Fibroblast of pulmonary artery (primary cell): ENCODE data around the gene TBC1D13.

ENCODE experiments used
- DNase-seq: peaks from one replicate; pipeline ENCODE4 v3.0.0-alpha.2; 2010; ENCODE audit warnings: low read depth
- H3K4me3 ChIP-seq: replicated peaks from 2 replicates; pipeline ENCODE4 v1.5.1; 2011; ENCODE audit warnings: low read depth, mild to moderate bottlenecking, control low read depth, low read length, moderate library complexity
- TF ChIP-seq, protein P1 (sequence below): IDR thresholded peaks from 2 replicates; pipeline ENCODE4 v1.5.1; 2011; ENCODE audit warnings: mild to moderate bottlenecking, control low read depth, low read length, inconsistent platforms; ENCODE audit errors: missing control alignments

TBC1D13 gene, protein sequence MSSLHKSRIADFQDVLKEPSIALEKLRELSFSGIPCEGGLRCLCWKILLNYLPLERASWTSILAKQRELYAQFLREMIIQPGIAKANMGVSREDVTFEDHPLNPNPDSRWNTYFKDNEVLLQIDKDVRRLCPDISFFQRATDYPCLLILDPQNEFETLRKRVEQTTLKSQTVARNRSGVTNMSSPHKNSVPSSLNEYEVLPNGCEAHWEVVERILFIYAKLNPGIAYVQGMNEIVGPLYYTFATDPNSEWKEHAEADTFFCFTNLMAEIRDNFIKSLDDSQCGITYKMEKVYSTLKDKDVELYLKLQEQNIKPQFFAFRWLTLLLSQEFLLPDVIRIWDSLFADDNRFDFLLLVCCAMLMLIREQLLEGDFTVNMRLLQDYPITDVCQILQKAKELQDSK

DNA sequence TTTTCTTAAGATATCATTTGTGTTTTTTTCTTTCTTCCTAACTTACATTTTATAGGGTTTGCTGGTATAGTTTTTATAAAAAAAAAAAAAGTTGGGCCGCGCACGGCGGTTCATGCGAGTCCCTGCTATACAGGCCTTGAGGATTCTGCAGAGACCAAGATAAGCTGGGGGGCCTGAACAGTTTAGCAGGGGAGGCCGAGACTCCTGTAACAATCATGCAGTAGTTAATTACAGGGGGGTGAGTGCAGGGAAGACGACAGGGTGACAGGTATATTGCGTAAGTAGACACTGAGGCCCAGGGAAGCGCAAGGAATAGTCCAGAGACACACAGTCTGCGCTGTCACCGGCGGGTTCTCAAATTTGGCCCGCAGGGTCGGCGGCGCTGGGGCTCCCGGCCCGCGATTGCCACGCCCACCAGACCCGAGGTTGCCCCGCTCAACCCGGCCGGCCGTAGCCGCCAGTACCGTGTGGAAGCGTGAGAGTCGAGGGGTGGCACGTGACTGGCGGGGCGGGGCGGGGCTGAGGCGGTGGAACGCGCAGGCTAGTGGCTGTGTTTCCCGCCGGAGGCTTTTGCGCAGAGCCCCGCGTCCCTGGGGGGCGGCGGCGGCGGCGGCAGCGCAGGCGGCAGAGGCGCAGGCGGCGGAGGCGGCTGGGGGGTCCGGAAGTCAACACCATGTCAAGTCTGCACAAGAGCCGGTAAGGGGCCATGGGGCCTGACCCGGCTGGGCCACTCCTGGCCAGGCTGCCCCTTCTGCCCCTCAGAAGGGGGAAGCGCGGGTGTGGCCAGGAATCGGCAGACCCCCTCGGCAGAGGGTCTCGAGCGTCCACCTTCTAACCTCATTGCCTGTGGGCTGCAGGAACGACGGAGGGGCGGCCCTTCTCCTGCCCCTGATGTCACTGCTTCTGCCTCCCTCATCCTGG lies at the start of gene TBC1D13:
Gene TBC1D13, plus strand, starts transcription at position 573 of the 921 bp plus-strand sequence. Its CDS starts 101 bp downstream, at position 674.
- DNase-seq, result peak; percentile 82
- peak within 1 kb of the TSS; percentile 96 for H3K4me3 ChIP-seq
- TF ChIP-seq, protein P1, sequence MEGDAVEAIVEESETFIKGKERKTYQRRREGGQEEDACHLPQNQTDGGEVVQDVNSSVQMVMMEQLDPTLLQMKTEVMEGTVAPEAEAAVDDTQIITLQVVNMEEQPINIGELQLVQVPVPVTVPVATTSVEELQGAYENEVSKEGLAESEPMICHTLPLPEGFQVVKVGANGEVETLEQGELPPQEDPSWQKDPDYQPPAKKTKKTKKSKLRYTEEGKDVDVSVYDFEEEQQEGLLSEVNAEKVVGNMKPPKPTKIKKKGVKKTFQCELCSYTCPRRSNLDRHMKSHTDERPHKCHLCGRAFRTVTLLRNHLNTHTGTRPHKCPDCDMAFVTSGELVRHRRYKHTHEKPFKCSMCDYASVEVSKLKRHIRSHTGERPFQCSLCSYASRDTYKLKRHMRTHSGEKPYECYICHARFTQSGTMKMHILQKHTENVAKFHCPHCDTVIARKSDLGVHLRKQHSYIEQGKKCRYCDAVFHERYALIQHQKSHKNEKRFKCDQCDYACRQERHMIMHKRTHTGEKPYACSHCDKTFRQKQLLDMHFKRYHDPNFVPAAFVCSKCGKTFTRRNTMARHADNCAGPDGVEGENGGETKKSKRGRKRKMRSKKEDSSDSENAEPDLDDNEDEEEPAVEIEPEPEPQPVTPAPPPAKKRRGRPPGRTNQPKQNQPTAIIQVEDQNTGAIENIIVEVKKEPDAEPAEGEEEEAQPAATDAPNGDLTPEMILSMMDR, result no peak

DNA sequence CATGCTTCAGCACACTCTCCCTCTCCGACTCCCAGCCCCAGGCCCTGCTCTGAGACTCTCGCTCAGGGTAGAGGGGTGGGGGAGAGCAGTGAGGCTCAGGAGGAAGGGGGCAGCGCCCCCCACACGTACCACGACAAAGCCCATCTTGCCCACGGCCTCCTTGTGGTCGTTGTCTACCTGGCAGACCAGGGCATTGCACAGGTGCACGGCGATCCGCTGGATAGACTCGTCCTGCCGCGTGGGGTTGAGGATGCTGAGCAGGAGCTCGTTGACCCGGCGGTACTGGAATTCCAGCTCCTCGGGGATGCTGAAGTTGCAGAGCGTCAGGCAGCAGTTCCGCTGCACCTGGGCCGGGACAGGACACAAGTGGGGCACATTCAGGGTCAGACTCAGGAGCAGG lies 44.7 kb upstream of the TBC1D13 start:
- TF ChIP-seq, protein P1, result no peak
- no peak overlapping the region for H3K4me3 ChIP-seq
- no peak for DNase-seq

DNA sequence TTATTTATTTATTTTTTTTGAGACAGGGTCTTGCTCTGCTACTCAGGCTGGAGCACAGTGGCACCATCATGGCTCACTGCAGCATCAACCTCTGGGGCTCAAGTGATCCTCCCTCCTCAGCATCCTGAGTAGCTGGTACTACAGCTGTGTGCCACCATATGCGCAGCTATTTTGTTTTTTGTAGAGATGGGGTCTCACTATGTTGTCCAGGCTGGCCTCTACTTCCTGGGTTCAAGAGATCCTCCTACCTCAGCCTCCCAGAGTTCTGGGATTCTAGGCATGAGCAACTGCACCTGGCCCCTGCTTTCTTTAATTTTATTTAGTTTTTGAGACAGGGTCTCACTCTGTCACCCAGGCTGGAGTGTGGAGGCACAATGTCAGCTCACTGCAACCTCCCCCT lies 43.6 kb upstream of the TBC1D13 start:
- TF ChIP-seq, protein P1, result no peak
- H3K4me3 ChIP-seq, result no peak overlapping the region
- DNase-seq, result no peak

DNA sequence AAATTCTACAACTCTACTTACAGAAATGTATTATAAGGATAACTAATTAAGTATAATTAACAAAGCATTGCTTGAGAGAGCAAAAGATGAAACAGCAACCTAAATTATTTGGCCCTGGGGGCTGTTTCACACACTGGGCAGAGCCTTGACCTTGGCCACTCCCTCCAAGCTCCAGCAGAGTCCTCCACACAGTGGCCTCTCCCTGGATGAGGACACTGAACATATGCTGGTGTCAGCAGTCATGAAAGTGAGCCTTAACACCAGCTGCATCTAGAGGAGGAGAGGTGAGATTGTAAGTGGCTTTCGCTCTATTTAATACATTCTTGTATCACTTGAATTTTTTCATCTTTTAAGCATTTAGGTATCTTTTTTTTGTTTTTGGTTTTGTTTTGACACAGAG lies 39.8 kb upstream of the TBC1D13 start:
- TF ChIP-seq, protein P1, result no peak

DNA sequence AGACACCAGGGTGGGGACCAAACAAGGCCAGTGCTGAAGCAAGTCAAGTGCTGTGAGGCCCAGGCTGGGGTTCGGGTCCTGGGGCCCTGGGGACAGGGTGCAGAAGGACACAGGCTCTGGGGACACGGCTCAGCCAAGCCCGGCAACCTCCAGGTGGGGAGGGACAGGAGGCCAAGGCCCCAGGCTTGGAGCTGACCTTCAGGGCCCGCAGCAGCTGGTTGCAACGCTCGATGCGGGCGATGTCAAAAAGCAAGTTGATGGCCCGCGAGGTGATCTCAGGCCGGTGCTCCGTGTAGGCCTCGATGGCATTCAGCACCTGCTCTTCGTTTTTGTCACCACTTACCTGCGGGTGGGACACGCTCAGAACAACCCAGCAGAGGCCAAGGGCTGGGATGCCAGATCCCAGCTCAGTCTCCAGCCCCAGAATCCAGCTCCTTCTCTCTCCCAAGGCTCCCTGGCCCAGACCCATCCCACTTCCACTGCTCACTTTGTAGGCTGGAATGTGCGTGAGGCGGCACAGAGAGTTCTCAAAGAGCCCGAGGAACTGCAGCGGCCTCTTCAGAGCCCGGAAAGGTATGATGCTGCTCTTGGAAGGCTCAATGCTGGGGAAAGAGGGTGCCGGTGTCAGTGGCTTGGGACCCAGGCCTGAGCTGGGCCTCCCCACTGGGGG lies 36.0 kb upstream of the TBC1D13 start:
- TF ChIP-seq, protein P1, result no peak
- H3K4me3 ChIP-seq, result no peak overlapping the region
- no peak for DNase-seq

More for the DNA sequence above, 39.8 kb upstream of the TBC1D13 start:
- H3K4me3 ChIP-seq, result no peak overlapping the region
- DNase-seq, result no peak

DNA sequence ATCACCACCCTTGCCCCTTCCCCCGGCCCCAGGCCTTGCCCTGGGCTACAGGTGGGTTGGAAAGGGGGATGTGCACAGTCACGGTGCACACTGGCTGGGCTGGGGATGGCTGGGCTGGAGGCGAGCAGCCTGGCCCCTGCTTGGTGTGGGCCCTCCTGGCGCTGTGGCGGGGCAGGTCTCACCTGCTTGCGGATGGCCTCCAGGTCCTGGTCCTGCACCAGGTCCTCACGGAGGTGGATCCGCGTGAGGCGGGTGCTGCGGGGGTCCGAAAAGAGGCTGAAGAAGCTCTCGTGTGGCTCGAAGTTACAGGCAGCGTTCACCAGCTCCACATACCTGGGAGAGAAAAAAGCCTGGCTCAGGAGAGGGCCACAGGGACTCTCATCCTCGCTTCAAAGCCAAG lies 33.4 kb upstream of the TBC1D13 start:
- H3K4me3 ChIP-seq, result no peak overlapping the region
- TF ChIP-seq, protein P1, result no peak
- DNase-seq, result no peak
